ENCODE data around the gene NFIA.

DNA sequence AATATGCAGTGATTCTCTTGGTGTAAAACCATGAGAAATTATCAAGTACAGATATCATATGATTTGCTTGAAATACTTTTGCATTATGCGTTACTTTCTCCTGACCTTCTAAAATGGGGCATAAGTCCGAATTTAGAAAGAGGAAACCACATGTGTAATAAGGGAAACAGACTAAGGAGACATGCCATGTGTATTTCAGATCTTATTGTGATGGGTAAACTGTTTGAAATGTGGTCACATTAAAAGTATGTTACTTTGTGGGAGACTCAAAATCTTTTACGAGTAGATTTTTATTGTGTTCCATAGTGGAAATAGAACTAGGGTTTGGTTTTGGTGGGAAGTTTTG, 173.0 kb downstream of the NFIA start:
- no peak for TF ChIP-seq FOXK2 (IDR thresholded peaks at IDR 0.05)
- TF ChIP-seq HCFC1 (IDR thresholded peaks at IDR 0.05; ENCODE audit: low read depth, low read length): no peak
- TF ChIP-seq KDM6A (CRISPR knock-in tag; IDR thresholded peaks at IDR 0.05; ENCODE audit: low read depth): no peak
- no peak for TF ChIP-seq KDM5A (IDR thresholded peaks at IDR 0.05; ENCODE audit: borderline replicate concordance, low read length)
- TF ChIP-seq, protein P1, sequence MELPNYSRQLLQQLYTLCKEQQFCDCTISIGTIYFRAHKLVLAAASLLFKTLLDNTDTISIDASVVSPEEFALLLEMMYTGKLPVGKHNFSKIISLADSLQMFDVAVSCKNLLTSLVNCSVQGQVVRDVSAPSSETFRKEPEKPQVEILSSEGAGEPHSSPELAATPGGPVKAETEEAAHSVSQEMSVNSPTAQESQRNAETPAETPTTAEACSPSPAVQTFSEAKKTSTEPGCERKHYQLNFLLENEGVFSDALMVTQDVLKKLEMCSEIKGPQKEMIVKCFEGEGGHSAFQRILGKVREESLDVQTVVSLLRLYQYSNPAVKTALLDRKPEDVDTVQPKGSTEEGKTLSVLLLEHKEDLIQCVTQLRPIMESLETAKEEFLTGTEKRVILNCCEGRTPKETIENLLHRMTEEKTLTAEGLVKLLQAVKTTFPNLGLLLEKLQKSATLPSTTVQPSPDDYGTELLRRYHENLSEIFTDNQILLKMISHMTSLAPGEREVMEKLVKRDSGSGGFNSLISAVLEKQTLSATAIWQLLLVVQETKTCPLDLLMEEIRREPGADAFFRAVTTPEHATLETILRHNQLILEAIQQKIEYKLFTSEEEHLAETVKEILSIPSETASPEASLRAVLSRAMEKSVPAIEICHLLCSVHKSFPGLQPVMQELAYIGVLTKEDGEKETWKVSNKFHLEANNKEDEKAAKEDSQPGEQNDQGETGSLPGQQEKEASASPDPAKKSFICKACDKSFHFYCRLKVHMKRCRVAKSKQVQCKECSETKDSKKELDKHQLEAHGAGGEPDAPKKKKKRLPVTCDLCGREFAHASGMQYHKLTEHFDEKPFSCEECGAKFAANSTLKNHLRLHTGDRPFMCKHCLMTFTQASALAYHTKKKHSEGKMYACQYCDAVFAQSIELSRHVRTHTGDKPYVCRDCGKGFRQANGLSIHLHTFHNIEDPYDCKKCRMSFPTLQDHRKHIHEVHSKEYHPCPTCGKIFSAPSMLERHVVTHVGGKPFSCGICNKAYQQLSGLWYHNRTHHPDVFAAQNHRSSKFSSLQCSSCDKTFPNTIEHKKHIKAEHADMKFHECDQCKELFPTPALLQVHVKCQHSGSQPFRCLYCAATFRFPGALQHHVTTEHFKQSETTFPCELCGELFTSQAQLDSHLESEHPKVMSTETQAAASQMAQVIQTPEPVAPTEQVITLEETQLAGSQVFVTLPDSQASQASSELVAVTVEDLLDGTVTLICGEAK (IDR thresholded peaks at IDR 0.05): no peak
- TF ChIP-seq, protein P1 (CRISPR knock-in tag; IDR thresholded peaks at IDR 0.05): no peak
- TF ChIP-seq RAD21 (CRISPR knock-in tag; IDR thresholded peaks at IDR 0.05): no peak
- TF ChIP-seq CTCF (CRISPR knock-in tag; IDR thresholded peaks at IDR 0.05): no peak
- no peak for TF ChIP-seq POLR2G (IDR thresholded peaks at IDR 0.05; ENCODE audit: low read depth, low read length)
- TF ChIP-seq ZNF567 (CRISPR knock-in tag; IDR thresholded peaks at IDR 0.05; ENCODE audit: borderline replicate concordance): no peak
- no peak for TF ChIP-seq SP140L (CRISPR knock-in tag; IDR thresholded peaks at IDR 0.05; ENCODE audit: borderline replicate concordance)
- no peak for TF ChIP-seq ZBTB34 (CRISPR knock-in tag; IDR thresholded peaks at IDR 0.05)
